ENCODE data around the gene ASPHD1.

Gene ASPHD1

DNA sequence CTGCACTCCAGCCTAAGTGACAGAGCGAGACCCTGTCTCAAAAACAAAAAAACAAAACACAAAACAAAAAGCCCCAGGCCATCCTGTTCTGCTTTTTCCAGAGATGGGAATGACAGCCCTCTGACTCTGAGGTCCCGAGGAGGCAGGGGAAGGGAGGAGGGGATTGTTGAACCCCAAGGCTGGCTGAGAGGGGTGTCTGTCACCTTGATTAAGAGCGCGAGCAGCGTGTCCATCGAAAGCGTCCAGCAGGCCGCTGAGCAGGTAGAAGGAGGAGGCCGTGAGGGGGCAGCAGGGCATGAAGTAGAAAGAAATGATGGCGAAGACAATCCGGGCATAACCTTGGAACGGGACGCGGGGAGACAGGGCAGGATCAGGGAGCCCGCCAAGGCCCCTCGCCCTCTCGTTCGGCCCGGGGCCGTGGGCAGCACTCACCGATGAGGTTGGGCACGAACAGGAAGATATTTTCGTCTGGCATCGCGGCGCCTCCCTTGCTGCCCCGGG, 37.9 kb upstream of the ASPHD1 start:
- H3K4me1 ChIP-seq, result peaks cover 4% of the 10 kb centered on the region

DNA sequence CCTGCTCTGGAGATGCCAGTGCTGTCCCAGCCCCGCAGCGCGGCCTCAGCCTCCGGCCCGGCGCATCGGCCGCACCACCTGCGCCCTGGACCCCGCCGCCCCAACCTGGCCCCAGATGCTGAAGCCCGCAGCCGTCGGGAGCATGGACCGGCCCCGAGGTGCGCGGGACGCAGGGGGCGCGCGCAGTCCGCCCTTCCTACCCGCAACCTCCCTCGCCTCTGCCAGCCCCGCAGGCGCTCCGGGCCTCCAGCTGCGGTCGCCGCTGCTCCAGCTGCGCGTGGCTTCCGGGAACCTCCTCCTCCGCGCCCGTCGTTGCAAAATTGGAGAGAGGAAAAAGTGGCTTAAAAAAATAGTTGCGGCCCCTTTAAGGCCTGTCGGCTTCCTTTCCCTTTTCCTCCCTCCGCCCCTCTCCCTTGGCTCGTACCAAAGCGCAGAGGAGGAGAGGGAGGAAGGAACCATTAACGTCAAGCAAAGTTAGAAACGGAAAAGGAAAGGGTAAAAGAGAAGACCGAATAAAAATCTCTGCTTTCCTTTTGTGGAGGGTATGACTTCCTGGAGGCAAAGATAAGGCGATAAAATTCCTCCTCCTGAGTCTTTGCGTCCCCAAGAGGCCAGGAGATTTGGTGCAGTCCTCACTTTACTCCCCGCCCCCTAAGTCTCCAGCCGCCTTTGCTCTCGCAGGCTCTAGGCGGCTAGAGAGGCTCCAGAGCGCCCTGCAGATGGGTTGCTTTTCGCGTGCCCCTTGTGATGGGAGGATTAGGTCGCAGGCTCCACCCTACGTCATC, 37.2 kb upstream of the ASPHD1 start, which contains the start of gene CDIPT:
Gene CDIPT, minus strand, starts transcription at position 343 of the 785 bp plus-strand sequence. CDS start 369 bp downstream, outside the sequence.
- Histone ChIP-seq H3K79me2 (peaks cover 12% of the 10 kb centered on the region), H3K9me3 (ENCODE audit: control insufficient read depth, low read length) (no peaks in the 10 kb centered on the region), H3K9ac (peak within 1 kb of the TSS; percentile 40), H3K27ac (peak within 1 kb of the TSS; percentile 91), H3K4me1 (peaks cover 4% of the 10 kb centered on the region), H3K36me3 (ENCODE audit: control insufficient read depth, insufficient read depth, low read length) (no peaks in the 10 kb centered on the region), H2AFZ (peak within 1 kb of the TSS; percentile 86), H3K4me3 (ENCODE audit: low read depth, low read length) (peak within 1 kb of the TSS; percentile 99), H3K4me2 (ENCODE audit: low read length) (peak within 1 kb of the TSS; percentile 99), H3K27me3 (ENCODE audit: control insufficient read depth, insufficient read depth, low read length) (no peaks in the 10 kb centered on the region)
- TF ChIP-seq, protein P1, sequence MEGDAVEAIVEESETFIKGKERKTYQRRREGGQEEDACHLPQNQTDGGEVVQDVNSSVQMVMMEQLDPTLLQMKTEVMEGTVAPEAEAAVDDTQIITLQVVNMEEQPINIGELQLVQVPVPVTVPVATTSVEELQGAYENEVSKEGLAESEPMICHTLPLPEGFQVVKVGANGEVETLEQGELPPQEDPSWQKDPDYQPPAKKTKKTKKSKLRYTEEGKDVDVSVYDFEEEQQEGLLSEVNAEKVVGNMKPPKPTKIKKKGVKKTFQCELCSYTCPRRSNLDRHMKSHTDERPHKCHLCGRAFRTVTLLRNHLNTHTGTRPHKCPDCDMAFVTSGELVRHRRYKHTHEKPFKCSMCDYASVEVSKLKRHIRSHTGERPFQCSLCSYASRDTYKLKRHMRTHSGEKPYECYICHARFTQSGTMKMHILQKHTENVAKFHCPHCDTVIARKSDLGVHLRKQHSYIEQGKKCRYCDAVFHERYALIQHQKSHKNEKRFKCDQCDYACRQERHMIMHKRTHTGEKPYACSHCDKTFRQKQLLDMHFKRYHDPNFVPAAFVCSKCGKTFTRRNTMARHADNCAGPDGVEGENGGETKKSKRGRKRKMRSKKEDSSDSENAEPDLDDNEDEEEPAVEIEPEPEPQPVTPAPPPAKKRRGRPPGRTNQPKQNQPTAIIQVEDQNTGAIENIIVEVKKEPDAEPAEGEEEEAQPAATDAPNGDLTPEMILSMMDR (IDR thresholded peaks at IDR 0.05), result peak; percentile 43

More for the DNA sequence above, 37.9 kb upstream of the ASPHD1 start:
- Histone ChIP-seq H3K9ac (peak overlapping the region; percentile 40), H2AFZ (peak overlapping the region; percentile 86), H3K27me3 (ENCODE audit: control insufficient read depth, insufficient read depth, low read length) (no peaks in the 10 kb centered on the region), H3K4me3 (ENCODE audit: low read depth, low read length) (peak overlapping the region; percentile 99), H3K79me2 (peaks cover 12% of the 10 kb centered on the region), H3K9me3 (ENCODE audit: control insufficient read depth, low read length) (no peaks in the 10 kb centered on the region), H3K4me2 (ENCODE audit: low read length) (peak overlapping the region; percentile 99), H3K36me3 (ENCODE audit: control insufficient read depth, insufficient read depth, low read length) (no peaks in the 10 kb centered on the region), H3K27ac (peak overlapping the region; percentile 91)
- TF ChIP-seq, protein P1 (IDR thresholded peaks at IDR 0.05), result no peak

- Histone ChIP-seq H3K27me3 (ENCODE audit: control insufficient read depth, insufficient read depth, low read length) (no peaks in the 10 kb centered on the region), H3K4me3 (ENCODE audit: low read depth, low read length) (peak overlapping the region; percentile 99), H3K27ac (peak overlapping the region; percentile 91), H3K4me2 (ENCODE audit: low read length) (peak overlapping the region; percentile 99), H3K79me2 (peaks cover 12% of the 10 kb centered on the region), H3K4me1 (peaks cover 4% of the 10 kb centered on the region), H3K36me3 (ENCODE audit: control insufficient read depth, insufficient read depth, low read length) (no peaks in the 10 kb centered on the region), H3K9me3 (ENCODE audit: control insufficient read depth, low read length) (no peaks in the 10 kb centered on the region), H3K9ac (no peak overlapping the region), H2AFZ (peak overlapping the region; percentile 86)
- TF ChIP-seq, protein P1 (IDR thresholded peaks at IDR 0.05), result no peak
Measured at GRCh38 chr16:29863669-29863984, 36.7 kb upstream of the ASPHD1 start.

GRCh38 chr16:29864205-29864604, 36.1 kb upstream of the ASPHD1 start:
- Histone ChIP-seq H3K9ac (no peak overlapping the region), H3K9me3 (ENCODE audit: control insufficient read depth, low read length) (no peaks in the 10 kb centered on the region), H3K36me3 (ENCODE audit: control insufficient read depth, insufficient read depth, low read length) (no peaks in the 10 kb centered on the region), H3K27ac (no peak overlapping the region), H2AFZ (peak overlapping the region; percentile 86), H3K79me2 (peaks cover 12% of the 10 kb centered on the region), H3K4me2 (ENCODE audit: low read length) (no peak overlapping the region), H3K4me3 (ENCODE audit: low read depth, low read length) (no peak overlapping the region), H3K27me3 (ENCODE audit: control insufficient read depth, insufficient read depth, low read length) (no peaks in the 10 kb centered on the region), H3K4me1 (peaks cover 4% of the 10 kb centered on the region)
- TF ChIP-seq, protein P1 (IDR thresholded peaks at IDR 0.05), result no peak

Data from parathyroid adenoma (tissue), 2 donors.